Left ventricle myocardium superior (tissue), 1 donor: ENCODE results near the gene BBS9. TPM values are rescaled to one million over a fixed set of nuclear protein-coding genes. Genes with fewer than 3 reads are reported as not detected.
A peak's percentile ranks its signal among the peaks of the same experiment; 100 is the strongest.
"Not testable (repeated sequence)": the region's sequence is repeated elsewhere in the genome, so short reads cannot be mapped to it uniquely, and the experiment has no call there.

ENCODE experiments used
- ATAC-seq: fragments of 200-7000 bp; cut with Tn5 transposase; one replicate; pipeline ENCODE4 v1.9.1; 2020; ENCODE audit warnings: mild to moderate bottlenecking, moderate library complexity
- DNase-seq: peaks from one replicate; pipeline ENCODE4 v3.0.0-alpha.2; 2020
- intact Hi-C: fragments of 100-400 bp; cut with micrococcal nuclease; formaldehyde crosslinking; loops from one replicate; pipeline ENCODE4 v1.11.0; 2022
- total RNA-seq: library from RNA; stranded (reverse); fragmentation: NEBNext Ultra II Directional; extraction: Animal tissue kit (Norgen Biotek cat#: 25700); gene quantifications from one replicate; pipeline ENCODE4 v1.2.1, GENCODE V29; 2021
- donor health status: DM: no; HTN: yes; CAD: no; lungs with severe emphysema.

Gene BBS9
- total RNA-seq, 1 donor from 2014 or later = 9.6 TPM

GRCh38 chr7:33504266-33504665, 374.9 kb downstream of the BBS9 start:
- ATAC-seq (no peak), DNase-seq (no peak)
- intact Hi-C loops = no loop called here

DNA sequence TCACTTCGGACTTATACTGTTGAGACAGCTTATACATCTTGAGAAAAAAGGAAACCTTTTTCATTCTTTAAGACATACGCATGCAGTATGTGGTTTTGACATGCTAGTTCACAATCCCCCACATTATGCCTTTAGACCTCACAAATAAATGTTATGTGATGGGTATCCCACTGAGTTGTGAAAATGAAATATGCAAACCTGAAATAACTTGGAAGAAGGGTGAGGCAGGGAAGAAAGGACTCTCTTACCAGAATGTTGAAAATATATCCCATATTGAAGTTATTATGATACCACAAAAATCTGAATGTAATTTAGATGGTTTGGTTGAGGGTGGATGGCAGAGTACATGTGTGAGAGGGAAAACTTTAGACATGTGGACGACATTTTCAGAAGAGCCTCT, 379.8 kb downstream of the BBS9 start:
- intact Hi-C loops = no loop called here
- no peak for ATAC-seq
- DNase-seq = no peak

GRCh38 chr7:33511778-33512177, 382.4 kb downstream of the BBS9 start:
- DNase-seq (no peak), ATAC-seq (no peak)
- intact Hi-C loops = no loop called here

- ATAC-seq = no peak
- no peak for DNase-seq
- intact Hi-C loops = no loop called here
These were observed 387.2 kb downstream of the BBS9 start for GRCh38 chr7:33516568-33516967.

- ATAC-seq = no peak
- intact Hi-C loops = no loop called here
- no peak for DNase-seq
These were observed 387.8 kb downstream of the BBS9 start for GRCh38 chr7:33517191-33517590.

DNA sequence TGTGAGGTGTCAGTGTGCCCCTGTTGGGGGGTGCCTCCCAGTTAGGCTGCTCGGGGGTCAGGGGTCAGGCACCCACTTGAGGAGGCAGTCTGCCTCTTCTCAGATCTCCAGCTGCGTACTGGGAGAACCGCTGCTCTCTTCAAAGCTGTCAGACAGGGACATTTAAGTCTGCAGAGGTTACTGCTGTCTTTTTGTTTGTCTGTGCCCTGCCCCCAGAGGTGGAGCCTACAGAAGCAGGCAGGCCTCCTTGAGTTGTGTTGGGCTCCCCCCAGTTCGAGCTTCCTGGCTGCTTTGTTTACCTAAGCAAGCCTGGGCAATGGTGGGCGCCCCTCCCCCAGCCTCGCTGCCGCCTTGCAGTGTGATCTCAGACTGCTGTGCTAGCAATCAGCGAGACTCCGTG, 397.6 kb downstream of the BBS9 start:
- intact Hi-C loops, DNase-seq, ATAC-seq: not testable (repeated sequence)

DNA sequence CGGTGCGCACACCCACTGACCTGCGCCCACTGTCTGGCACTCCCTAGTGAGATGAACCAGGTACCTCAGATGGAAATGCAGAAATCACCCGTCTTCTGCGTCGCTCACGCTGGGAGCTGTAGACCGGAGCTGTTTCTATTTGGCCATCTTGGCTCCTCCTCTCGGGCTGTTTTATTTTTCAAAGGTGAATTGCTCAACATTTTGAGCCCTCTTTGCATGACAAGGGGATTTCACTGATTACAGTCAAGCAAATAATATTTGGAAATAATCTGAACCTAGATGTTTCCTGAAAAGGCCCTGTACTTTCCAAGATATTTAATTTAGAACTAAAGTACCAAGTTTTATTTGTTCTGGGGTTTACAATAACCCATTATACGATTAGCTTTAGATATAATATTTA, 398.2 kb downstream of the BBS9 start:
- intact Hi-C loops, DNase-seq, ATAC-seq: not testable (repeated sequence)

- DNase-seq (no peak), ATAC-seq (no peak)
- intact Hi-C loops = no loop called here
These were observed 399.7 kb downstream of the BBS9 start for GRCh38 chr7:33529070-33529469.

DNA sequence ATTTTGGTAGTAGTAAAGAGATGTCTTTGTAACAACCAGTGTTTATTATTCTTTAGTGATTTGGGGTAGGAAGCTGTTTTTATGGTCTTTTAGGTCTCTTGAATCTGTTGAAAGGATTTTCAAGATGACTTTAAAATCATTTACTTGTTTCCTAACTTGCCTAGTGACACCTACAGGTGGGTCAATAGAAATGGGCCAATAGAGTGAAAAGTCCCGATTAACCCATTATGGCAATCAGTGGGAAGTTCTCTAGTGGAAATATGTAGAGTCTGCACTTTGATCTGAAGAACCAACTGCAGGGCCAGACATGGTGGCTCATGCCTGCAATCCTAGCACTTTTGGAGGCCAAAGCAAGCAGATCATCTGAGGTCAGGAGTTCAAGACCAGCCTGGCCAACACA, 401.3 kb downstream of the BBS9 start:
- DNase-seq (no peak), ATAC-seq (no peak)
- intact Hi-C loops = no loop called here

- DNase-seq = no peak
- ATAC-seq = no peak
- intact Hi-C loops = no loop called here
These were observed 402.5 kb downstream of the BBS9 start for GRCh38 chr7:33531888-33532287.

- intact Hi-C loops = no loop called here
- ATAC-seq = no peak
These were observed 405.5 kb downstream of the BBS9 start for GRCh38 chr7:33534833-33535232.

GRCh38 chr7:33535989-33536388, 406.6 kb downstream of the BBS9 start:
- DNase-seq (no peak), ATAC-seq (no peak)
- intact Hi-C loops = no loop called here

More at GRCh38 chr7:33534833-33535232, 405.5 kb downstream of the BBS9 start:
- no peak for DNase-seq

DNA sequence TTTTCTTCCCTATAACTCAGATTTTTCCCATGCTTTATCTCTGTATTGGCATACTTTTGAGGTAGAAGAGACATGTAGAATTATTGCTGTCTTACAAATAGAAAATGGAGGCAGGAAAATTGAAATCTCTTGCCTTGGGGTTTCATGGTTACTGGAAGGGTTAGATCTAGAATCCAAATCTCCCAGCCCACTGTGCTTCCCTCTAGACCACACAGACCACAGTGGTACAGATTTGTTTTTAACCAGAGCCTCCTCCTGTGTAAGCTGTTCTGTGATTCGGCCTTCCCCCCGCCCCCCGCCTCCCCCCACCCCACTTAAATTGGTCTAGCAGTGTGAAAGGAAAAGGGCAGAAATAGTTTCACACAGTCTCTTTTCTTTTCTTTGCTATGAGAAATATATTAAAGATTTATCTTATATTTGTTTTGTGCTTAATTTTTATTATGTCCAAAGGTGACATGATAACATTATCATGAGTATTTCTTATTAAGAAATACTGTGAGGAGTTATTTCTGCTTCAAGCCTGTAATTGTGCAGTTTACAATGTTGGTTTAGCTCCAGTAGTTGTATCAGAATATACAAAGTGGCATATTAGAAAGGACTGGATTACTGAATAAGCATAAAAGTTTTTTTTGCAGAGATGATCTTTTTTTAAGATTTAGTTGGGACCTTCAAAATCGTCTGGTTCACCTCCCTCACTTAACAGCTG, 407.2 kb downstream of the BBS9 start:
- ATAC-seq (no peak), DNase-seq (no peak)
- intact Hi-C loops = no loop called here

DNA sequence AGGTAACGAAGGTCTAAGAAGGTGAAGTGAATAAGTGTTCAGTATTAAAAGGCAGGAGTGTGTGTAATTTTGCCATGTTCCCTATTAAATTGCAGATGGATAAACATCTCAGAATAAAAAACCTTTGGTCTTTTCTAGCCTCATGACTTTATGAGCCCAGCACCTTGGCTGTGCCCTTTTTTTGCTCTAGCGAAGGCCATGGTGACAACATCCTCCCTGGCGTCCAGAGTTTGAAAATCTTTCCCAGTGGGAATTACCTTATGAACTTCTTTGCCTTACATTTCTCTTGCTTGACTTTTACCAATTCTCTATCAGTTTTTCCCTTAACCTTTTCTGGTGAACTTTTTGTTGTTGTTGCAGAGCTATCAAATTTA, 407.7 kb downstream of the BBS9 start:
- no peak for ATAC-seq
- no peak for DNase-seq
- intact Hi-C loops = no loop called here

DNA sequence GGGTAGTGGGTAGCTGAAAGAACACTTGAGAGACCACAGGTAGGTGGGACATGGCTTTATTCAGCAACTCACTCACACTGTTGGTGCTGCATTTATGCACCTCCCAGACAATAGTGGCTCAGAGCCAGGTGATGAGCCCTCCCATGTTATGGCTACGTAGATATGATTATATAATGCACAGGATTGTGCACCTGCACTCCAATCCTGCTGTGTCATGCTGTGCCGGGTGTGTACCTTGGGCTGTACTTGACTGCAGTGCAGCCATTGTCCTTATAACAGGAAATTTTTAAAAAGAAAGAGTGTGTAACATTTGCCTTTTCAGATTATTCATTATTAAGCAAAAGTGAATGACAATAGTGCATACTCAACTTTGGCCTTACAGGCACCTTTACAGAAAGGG, 409.8 kb downstream of the BBS9 start:
- DNase-seq = no peak
- ATAC-seq = no peak
- intact Hi-C loops = no loop called here

DNA sequence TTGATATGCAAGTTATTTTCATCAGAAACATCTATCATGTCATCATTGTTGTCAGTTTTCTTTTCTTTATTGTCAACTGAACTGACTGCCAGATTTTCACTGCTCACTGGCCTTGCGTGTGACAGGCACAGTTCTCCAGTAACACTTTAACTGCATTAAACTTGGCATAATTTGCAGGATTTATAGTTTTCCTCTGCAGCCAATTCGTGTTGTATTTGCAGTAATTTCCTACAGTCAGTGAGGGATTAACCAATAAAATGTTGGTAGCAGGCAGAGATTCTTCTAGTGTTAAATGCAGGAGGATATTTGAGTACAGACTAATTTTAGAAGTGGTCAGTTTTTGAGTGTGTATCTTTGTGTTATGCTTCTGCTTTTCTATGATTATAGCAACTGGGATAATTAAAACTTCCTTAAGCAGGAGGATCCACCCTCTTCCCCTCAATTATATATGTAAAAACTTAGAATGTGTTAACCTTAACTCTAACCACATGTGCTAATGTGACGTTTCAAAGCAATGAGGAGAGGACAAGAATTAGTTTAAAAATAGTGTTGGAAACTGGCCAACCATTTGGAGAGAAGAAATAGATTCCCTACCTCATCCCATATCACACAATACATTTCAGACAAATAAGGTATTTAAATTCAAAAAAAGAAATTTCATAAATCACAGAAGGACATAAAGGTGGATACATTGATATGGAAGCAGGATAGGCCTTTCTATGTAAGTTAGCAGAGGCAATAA, 410.5 kb downstream of the BBS9 start:
- DNase-seq = no peak
- intact Hi-C loops = no loop called here
- peak; percentile 36 for ATAC-seq

DNA sequence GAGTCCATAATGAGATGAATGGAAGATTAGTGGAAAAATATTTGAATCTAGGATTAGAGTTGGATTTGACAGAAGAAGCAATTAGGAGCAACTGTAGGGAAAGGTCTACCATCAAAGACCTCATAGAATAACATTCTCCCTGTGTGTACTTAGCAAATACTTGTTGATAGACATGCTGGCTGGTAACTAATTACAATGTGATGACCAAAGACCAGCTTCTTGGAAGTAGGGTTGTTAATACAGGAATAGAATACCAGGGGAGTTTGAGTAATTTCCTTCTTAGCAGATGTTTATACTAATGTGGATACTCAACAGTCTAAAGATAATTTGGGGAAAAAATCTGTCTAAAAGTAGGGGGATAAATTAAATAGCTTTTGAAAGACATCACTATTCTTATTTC, 418.5 kb downstream of the BBS9 start:
- intact Hi-C loops = no loop called here

DNA sequence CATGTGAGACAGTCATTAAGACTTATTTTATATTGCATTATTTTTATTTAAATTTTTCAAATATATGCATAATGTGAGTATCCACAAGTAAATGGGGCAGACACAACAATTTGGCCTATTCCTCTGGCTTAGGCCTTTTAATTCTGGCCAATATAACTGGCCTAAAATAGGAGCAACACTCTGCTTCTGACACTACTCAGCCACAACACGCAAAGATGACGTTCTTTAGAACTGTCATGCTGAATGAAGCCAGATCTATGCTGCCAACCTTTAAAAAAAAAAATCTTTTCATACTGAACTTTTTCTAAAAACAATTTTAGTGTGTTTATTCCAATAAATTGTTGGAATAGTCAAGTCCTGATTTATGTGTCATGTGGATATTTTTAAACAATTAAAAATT, 421.0 kb downstream of the BBS9 start:
- peak; percentile 92 for ATAC-seq
- intact Hi-C loops = no loop called here
- no peak for DNase-seq

More for the DNA sequence above, 418.5 kb downstream of the BBS9 start:
- ATAC-seq (no peak), DNase-seq (no peak)

- DNase-seq (no peak), ATAC-seq (peak; percentile 92)
- intact Hi-C loops = no loop called here
These were observed 421.6 kb downstream of the BBS9 start for GRCh38 chr7:33550979-33551378.

- intact Hi-C loops = no loop called here
- ATAC-seq (no peak), DNase-seq (no peak)
These were observed 424.7 kb downstream of the BBS9 start for GRCh38 chr7:33554046-33554445.

DNA sequence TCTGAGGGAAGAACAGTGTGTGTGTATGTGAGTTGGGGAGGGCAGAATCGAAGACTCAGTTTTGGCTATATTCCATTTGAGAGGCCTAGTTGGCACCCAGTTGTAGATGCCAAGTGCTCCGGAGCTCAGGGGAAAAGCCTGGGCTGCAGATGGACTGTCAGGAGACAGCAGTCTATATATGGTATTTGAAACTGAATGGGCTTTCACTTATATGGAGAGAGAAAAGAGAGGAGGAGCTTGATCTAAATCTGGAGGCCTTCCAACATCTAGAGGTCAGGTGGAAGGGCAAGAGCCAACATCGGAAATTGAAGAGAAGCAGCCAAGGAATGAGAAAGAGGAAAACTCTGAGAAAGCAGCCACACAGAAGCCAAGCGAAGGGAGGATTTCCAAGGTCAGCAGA, 425.2 kb downstream of the BBS9 start:
- no peak for DNase-seq
- intact Hi-C loops = no loop called here

More for the DNA sequence above, 425.2 kb downstream of the BBS9 start:
- ATAC-seq = peak; percentile 36
